ENCODE data around the gene FBXL19. TPM values are rescaled to one million over a fixed set of nuclear protein-coding genes. Genes with fewer than 3 reads are reported as not detected.

FBXL19 gene
- total RNA-seq, 1 experiment from 2014 or later = 84.3 TPM

DNA sequence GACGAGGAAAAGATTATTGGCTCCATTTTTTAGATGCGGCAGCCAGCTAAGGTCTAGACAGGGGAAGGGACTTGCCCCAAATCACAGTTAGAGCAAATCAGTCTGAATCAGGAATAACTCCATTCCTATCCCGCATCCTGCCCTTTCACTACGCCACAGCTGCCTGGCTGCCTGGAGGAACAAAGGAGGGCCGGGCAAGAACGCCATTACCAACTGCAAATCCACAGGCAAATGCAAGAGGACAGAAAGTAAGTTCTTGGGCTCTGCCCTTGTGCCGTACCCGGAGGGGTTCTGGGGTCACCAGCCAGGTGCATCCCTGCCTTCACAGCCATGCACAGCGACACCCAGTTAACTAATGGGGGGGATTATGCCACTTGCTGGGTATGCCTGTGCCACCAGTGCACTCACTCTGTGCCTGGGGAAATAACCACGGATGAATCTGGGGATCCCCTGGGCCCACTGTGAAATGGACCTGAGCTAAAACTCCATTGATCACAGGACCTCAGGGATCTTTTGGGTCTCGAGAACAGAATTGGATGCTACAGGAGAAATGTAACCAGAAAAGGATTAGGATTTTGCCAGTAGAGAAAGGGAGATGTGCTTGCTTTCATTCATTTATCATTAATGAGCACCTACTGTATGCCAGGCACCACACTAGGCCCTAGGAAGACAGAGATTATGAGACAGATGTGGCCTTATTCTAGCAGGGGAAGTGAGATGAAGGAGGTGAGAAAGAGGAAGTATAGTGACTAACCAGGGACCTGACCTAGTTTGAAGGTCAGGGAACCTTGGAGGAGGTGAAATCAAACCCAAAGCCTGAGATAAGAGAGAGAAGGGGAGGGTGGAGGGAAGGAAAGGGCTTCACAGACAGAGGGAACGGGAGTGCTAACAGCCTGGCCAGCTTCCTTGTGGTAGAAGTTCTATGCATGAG is 47.2 kb upstream of the FBXL19 start (continued):
- TF ChIP-seq, protein P1, sequence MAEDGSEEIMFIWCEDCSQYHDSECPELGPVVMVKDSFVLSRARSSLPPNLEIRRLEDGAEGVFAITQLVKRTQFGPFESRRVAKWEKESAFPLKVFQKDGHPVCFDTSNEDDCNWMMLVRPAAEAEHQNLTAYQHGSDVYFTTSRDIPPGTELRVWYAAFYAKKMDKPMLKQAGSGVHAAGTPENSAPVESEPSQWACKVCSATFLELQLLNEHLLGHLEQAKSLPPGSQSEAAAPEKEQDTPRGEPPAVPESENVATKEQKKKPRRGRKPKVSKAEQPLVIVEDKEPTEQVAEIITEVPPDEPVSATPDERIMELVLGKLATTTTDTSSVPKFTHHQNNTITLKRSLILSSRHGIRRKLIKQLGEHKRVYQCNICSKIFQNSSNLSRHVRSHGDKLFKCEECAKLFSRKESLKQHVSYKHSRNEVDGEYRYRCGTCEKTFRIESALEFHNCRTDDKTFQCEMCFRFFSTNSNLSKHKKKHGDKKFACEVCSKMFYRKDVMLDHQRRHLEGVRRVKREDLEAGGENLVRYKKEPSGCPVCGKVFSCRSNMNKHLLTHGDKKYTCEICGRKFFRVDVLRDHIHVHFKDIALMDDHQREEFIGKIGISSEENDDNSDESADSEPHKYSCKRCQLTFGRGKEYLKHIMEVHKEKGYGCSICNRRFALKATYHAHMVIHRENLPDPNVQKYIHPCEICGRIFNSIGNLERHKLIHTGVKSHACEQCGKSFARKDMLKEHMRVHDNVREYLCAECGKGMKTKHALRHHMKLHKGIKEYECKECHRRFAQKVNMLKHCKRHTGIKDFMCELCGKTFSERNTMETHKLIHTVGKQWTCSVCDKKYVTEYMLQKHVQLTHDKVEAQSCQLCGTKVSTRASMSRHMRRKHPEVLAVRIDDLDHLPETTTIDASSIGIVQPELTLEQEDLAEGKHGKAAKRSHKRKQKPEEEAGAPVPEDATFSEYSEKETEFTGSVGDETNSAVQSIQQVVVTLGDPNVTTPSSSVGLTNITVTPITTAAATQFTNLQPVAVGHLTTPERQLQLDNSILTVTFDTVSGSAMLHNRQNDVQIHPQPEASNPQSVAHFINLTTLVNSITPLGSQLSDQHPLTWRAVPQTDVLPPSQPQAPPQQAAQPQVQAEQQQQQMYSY (CRISPR knock-in tag; IDR thresholded peaks at IDR 0.05) = peak; percentile 53
- TF ChIP-seq, protein P2, sequence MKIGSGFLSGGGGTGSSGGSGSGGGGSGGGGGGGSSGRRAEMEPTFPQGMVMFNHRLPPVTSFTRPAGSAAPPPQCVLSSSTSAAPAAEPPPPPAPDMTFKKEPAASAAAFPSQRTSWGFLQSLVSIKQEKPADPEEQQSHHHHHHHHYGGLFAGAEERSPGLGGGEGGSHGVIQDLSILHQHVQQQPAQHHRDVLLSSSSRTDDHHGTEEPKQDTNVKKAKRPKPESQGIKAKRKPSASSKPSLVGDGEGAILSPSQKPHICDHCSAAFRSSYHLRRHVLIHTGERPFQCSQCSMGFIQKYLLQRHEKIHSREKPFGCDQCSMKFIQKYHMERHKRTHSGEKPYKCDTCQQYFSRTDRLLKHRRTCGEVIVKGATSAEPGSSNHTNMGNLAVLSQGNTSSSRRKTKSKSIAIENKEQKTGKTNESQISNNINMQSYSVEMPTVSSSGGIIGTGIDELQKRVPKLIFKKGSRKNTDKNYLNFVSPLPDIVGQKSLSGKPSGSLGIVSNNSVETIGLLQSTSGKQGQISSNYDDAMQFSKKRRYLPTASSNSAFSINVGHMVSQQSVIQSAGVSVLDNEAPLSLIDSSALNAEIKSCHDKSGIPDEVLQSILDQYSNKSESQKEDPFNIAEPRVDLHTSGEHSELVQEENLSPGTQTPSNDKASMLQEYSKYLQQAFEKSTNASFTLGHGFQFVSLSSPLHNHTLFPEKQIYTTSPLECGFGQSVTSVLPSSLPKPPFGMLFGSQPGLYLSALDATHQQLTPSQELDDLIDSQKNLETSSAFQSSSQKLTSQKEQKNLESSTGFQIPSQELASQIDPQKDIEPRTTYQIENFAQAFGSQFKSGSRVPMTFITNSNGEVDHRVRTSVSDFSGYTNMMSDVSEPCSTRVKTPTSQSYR (CRISPR knock-in tag; IDR thresholded peaks at IDR 0.05) = no peak
- no peak for TF ChIP-seq KAT7 (CRISPR knock-in tag; IDR thresholded peaks at IDR 0.05; ENCODE audit: borderline replicate concordance)
- TF ChIP-seq CREB1 (CRISPR knock-in tag; IDR thresholded peaks at IDR 0.05) = no peak
- no peak for TF ChIP-seq CREM (CRISPR knock-in tag; IDR thresholded peaks at IDR 0.05)
- 0 out of 2 replicates have a peak, but pooled peaks have one; percentile 38 for TF ChIP-seq PRRX2 (CRISPR knock-in tag; IDR thresholded peaks at IDR 0.05)

DNA sequence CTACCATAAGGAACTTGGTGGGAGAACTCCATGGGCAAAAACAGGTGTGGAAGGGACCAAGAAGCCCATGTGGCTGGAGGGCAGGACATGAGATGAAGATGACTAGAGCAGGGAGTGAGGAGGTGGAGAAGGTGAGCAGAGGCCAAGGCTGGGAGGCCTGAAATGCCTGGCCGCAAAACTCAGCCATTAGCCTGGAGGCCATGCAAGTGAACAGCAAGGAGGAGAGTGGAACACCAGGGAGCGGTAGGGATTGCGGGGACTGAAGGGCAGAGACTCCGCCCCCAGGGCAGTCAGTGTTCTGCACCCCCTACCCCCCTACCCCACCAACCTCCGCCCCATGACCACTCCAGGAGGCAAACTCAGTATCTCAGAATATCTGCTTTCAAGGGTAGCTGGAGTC is 46.5 kb upstream of the FBXL19 start:
- peak; percentile 18 for ATAC-seq
- ChIA-PET POLR2A (no interaction called here), CTCF (interaction anchor here (1.4 to 3.8 kb wide), 5 partner anchors 22 to 63 kb away, joined by 3 to 43 read pairs (median 9); no protein-coding TSS in a partner anchor)
- Mint-ChIP-seq H3K9me3 (no peaks in the 10 kb centered on the region), H3K27ac (peak overlapping the region; percentile 97), H3K36me3 (0 out of 2 replicates have a peak, but pooled peaks cover 2% of the 10 kb centered on the region), H3K4me1 (peaks cover 12% of the 10 kb centered on the region), H3K27me3 (ENCODE audit: low read depth) (peaks cover 27% of the 10 kb centered on the region), H3K4me3 (peak overlapping the region; percentile 96)
- DNase-seq (ENCODE audit: low spot score) = peak; percentile 46
- TF ChIP-seq, protein P3, sequence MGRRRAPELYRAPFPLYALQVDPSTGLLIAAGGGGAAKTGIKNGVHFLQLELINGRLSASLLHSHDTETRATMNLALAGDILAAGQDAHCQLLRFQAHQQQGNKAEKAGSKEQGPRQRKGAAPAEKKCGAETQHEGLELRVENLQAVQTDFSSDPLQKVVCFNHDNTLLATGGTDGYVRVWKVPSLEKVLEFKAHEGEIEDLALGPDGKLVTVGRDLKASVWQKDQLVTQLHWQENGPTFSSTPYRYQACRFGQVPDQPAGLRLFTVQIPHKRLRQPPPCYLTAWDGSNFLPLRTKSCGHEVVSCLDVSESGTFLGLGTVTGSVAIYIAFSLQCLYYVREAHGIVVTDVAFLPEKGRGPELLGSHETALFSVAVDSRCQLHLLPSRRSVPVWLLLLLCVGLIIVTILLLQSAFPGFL (CRISPR knock-in tag; IDR thresholded peaks at IDR 0.05; ENCODE audit: borderline replicate concordance) = no peak
- TF ChIP-seq NR3C1 (CRISPR knock-in tag; conservative IDR thresholded peaks at IDR 0.05; ENCODE audit: low read depth) (no peak), EMX1 (CRISPR knock-in tag; IDR thresholded peaks at IDR 0.05) (no peak), NR1H2 (CRISPR knock-in tag; IDR thresholded peaks at IDR 0.05) (no peak), SMAD3 (CRISPR knock-in tag; IDR thresholded peaks at IDR 0.05; ENCODE audit: borderline replicate concordance) (no peak), CREB1 (CRISPR knock-in tag; IDR thresholded peaks at IDR 0.05) (no peak), ZNF219 (CRISPR knock-in tag; IDR thresholded peaks at IDR 0.05; ENCODE audit: borderline replicate concordance) (no peak), ZNF416 (CRISPR knock-in tag; IDR thresholded peaks at IDR 0.05) (no peak), KAT7 (CRISPR knock-in tag; IDR thresholded peaks at IDR 0.05; ENCODE audit: borderline replicate concordance) (no peak)
- TF ChIP-seq, protein P4, sequence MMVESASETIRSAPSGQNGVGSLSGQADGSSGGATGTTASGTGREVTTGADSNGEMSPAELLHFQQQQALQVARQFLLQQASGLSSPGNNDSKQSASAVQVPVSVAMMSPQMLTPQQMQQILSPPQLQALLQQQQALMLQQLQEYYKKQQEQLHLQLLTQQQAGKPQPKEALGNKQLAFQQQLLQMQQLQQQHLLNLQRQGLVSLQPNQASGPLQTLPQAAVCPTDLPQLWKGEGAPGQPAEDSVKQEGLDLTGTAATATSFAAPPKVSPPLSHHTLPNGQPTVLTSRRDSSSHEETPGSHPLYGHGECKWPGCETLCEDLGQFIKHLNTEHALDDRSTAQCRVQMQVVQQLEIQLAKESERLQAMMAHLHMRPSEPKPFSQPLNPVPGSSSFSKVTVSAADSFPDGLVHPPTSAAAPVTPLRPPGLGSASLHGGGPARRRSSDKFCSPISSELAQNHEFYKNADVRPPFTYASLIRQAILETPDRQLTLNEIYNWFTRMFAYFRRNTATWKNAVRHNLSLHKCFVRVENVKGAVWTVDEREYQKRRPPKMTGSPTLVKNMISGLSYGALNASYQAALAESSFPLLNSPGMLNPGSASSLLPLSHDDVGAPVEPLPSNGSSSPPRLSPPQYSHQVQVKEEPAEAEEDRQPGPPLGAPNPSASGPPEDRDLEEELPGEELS (CRISPR knock-in tag; IDR thresholded peaks at IDR 0.05) = no peak
- TF ChIP-seq, protein P5, sequence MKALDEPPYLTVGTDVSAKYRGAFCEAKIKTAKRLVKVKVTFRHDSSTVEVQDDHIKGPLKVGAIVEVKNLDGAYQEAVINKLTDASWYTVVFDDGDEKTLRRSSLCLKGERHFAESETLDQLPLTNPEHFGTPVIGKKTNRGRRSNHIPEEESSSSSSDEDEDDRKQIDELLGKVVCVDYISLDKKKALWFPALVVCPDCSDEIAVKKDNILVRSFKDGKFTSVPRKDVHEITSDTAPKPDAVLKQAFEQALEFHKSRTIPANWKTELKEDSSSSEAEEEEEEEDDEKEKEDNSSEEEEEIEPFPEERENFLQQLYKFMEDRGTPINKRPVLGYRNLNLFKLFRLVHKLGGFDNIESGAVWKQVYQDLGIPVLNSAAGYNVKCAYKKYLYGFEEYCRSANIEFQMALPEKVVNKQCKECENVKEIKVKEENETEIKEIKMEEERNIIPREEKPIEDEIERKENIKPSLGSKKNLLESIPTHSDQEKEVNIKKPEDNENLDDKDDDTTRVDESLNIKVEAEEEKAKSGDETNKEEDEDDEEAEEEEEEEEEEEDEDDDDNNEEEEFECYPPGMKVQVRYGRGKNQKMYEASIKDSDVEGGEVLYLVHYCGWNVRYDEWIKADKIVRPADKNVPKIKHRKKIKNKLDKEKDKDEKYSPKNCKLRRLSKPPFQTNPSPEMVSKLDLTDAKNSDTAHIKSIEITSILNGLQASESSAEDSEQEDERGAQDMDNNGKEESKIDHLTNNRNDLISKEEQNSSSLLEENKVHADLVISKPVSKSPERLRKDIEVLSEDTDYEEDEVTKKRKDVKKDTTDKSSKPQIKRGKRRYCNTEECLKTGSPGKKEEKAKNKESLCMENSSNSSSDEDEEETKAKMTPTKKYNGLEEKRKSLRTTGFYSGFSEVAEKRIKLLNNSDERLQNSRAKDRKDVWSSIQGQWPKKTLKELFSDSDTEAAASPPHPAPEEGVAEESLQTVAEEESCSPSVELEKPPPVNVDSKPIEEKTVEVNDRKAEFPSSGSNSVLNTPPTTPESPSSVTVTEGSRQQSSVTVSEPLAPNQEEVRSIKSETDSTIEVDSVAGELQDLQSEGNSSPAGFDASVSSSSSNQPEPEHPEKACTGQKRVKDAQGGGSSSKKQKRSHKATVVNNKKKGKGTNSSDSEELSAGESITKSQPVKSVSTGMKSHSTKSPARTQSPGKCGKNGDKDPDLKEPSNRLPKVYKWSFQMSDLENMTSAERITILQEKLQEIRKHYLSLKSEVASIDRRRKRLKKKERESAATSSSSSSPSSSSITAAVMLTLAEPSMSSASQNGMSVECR (CRISPR knock-in tag; IDR thresholded peaks at IDR 0.05; ENCODE audit: borderline replicate concordance) = no peak

Measured in WTC11 (cell line).